ENCODE results near the gene DNAJC15. TPM values are rescaled to one million over a fixed set of nuclear protein-coding genes. Genes with fewer than 3 reads are reported as not detected.

The DNAJC15 gene
- total RNA-seq, 1 donor from 2014 or later, result 20.7 TPM

DNA sequence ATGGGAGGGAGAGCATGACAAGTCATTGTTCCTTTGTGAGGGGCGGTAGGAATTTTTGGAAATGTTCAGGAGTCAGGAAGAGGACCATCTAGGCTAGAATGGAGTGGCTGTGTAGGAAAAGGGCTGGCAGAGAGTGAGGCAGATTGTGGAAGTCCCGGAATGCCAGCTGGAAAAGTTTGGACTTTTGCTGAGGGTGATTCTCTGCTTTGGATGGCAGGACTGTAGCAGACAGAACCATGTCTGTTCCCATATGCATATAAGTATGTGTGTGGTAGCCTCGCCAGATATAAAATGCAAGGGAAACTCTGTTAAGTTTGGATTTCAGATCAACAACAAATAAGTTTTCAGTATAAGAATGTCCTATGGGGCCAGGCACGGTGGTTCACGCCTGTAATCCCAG is 112.1 kb downstream of the DNAJC15 start:
- DNase-seq (ENCODE audit: low spot score), result no peak
- intact Hi-C loops (cut with DNase I), result loop anchor here (10.0 kb wide), 1 partner anchor 541 kb away; no protein-coding TSS in a partner anchor

- no peak for DNase-seq (ENCODE audit: low spot score)
- intact Hi-C loops (cut with DNase I), result loop anchor here (10.0 kb wide), 1 partner anchor 542 kb away; no protein-coding TSS in a partner anchor
These were observed 113.7 kb downstream of the DNAJC15 start for GRCh38 chr13:43136920-43137575.

GRCh38 chr13:43139211-43139610 is 115.8 kb downstream of the DNAJC15 start:
- DNase-seq (ENCODE audit: low spot score), result no peak
- intact Hi-C loops (cut with DNase I), result loop anchor here (10.0 kb wide), 1 partner anchor 544 kb away; no protein-coding TSS in a partner anchor

GRCh38 chr13:43139921-43140320 is 116.5 kb downstream of the DNAJC15 start:
- intact Hi-C loops (cut with DNase I), result loop anchor here (10.0 kb wide), 1 partner anchor 545 kb away; no protein-coding TSS in a partner anchor
- no peak for DNase-seq (ENCODE audit: low spot score)

- intact Hi-C loops (cut with DNase I), result no loop called here
- no peak for DNase-seq (ENCODE audit: low spot score)
These were observed 117.6 kb downstream of the DNAJC15 start for GRCh38 chr13:43140985-43141384.

GRCh38 chr13:43141685-43142084 is 118.3 kb downstream of the DNAJC15 start:
- intact Hi-C loops (cut with DNase I), result no loop called here

GRCh38 chr13:43143591-43143990 is 120.2 kb downstream of the DNAJC15 start:
- no peak for DNase-seq (ENCODE audit: low spot score)
- intact Hi-C loops (cut with DNase I), result no loop called here

More at GRCh38 chr13:43141685-43142084, 118.3 kb downstream of the DNAJC15 start:
- no peak for DNase-seq (ENCODE audit: low spot score)

DNA sequence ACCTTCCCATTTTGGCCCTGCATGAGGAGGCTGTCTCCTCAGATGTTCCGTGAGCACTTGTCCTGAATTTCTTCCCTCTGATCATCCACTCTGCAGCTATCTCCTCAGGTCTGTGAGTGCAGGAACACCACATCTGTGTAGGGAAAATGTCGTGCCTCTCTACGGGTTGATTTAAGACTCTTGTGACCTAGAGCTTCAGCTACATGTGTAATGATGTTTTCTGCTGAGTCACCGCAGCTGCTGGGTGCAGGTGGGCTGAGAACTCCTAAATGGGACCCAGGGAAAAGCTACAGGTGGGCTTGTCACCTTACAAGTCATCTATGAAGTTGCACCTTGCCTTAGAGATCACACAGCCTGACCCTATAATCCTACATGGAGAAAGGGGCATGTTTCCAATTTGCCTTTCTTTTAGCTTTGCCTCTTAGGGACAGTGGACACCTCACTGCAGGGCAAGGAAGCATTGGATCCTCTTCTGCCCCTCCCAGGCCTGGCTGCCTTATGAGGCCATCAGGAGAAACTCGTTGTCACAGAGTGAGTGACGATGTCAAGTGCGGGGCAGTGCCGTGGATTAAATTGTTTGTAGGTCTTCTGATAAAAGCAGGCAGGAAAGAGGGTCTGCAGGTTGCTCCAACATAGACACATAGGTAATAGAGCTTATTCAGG is 122.3 kb downstream of the DNAJC15 start:
- no peak for DNase-seq (ENCODE audit: low spot score)
- intact Hi-C loops (cut with DNase I), result no loop called here

DNA sequence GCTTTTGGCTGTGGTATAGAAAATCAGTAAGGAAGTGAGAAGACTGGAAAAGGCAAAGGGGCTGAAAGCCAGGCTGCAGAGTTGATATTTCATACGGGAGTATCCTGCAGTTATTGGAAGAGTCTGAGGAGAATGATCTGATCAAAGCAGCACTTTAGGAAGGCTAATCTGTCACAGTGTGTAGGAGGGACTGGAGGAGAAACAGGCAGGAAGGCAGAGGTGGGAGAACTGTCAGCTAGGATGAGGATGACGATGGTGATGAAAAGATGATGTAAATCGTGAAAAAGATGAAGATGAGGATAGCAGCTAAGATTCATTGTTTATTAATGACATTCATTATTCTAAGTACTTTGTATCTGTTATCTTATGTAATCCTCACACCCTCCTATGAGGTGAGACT is 123.0 kb downstream of the DNAJC15 start:
- intact Hi-C loops (cut with DNase I), result no loop called here
- DNase-seq (ENCODE audit: low spot score), result no peak

GRCh38 chr13:43150369-43151207 is 127.2 kb downstream of the DNAJC15 start:
- DNase-seq (ENCODE audit: low spot score), result no peak
- intact Hi-C loops (cut with DNase I), result no loop called here

GRCh38 chr13:43153436-43154090 is 130.2 kb downstream of the DNAJC15 start:
- intact Hi-C loops (cut with DNase I), result no loop called here
- no peak for DNase-seq (ENCODE audit: low spot score)

- intact Hi-C loops (cut with DNase I), result no loop called here
- DNase-seq (ENCODE audit: low spot score), result no peak
These were observed 130.8 kb downstream of the DNAJC15 start for GRCh38 chr13:43154156-43154651.

DNA sequence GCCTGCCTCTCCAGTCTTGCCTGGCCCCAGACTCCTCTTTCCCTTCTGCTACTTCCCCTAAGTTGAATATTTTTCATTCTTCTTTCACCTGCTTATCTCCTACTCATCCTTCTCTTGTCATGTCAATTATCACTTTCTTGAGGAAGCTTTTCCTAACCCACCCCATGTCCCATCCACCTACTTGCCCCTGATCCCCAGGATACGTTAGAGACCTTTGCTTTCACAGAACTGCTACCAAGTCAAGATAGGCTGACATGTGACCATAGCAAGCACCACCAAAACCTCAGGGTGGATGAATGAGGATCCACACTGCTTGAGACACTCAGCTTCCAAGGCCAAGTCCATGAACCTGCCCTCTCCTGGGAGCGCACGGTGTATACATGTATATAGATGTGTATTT is 131.5 kb downstream of the DNAJC15 start:
- intact Hi-C loops (cut with DNase I), result no loop called here
- DNase-seq (ENCODE audit: low spot score), result no peak

GRCh38 chr13:43156916-43157315 is 133.5 kb downstream of the DNAJC15 start:
- intact Hi-C loops (cut with DNase I), result no loop called here
- no peak for DNase-seq (ENCODE audit: low spot score)

- DNase-seq (ENCODE audit: low spot score), result no peak
- intact Hi-C loops (cut with DNase I), result no loop called here
These were observed 134.4 kb downstream of the DNAJC15 start for GRCh38 chr13:43157796-43158195.

GRCh38 chr13:43158516-43158915 is 135.1 kb downstream of the DNAJC15 start:
- intact Hi-C loops (cut with DNase I), result no loop called here
- DNase-seq (ENCODE audit: low spot score), result no peak

- intact Hi-C loops (cut with DNase I), result no loop called here
- DNase-seq (ENCODE audit: low spot score), result no peak
These were observed 135.7 kb downstream of the DNAJC15 start for GRCh38 chr13:43159026-43159461.
